Omental fat pad (tissue), 4 donors: ENCODE results near the gene SIGLEC10. TPM values are rescaled to one million over a fixed set of nuclear protein-coding genes. Genes with fewer than 3 reads are reported as not detected.
"Not testable (repeated sequence)": the region's sequence is repeated elsewhere in the genome, so short reads cannot be mapped to it uniquely, and the experiment has no call there.

Experiments
- ATAC-seq: fragments of 150-250 bp; one replicate; pipeline ENCODE4 v1.9.1; 2016; ENCODE audit warnings: mild to moderate bottlenecking, moderate library complexity; ENCODE audit not compliant: low FRiP score
- DNase-seq: peaks from one replicate; pipeline ENCODE4 v3.0.0-alpha.2; 2019; ENCODE audit warnings: low spot score
- total RNA-seq, 4 donors: library from RNA; depleted of rRNA; stranded (reverse); fragments of >200 nt; gene quantifications; one replicate each; pipeline ENCODE4 v1.1.0, GENCODE V29; 2016
- TF ChIP-seq, protein P1 (sequence below), 3 donors: fragments of 450-650 bp; IDR thresholded peaks; one replicate each; pipeline ENCODE4 v1.5.1; 2016 to 2017; ENCODE audit warnings: antibody characterized with exemption in 3 of 3, mild to moderate bottlenecking in 3 of 3, moderate library complexity in 2 of 3

SIGLEC10 gene
- total RNA-seq, 4 donors from 2014 or later: 1.1 to 3.9 (median 2.8) TPM

DNA sequence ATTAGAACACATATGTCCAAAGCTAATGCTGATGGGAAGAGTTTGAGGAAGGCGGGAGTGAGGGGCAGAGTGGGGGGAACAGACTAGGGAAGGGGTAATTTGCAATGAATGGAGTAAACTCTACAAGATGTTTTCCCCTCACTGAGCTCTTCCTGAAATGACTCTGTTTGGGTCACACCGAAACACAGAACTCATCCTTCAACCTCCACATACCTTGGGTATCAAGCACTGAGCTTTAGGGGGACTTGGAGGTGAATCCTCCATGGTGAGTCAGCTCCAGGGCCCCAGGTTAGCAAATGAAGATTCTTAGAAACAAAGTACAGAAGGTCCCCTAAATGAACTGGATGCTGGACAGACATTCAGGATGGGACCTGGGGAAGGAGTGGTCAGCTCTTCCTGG is 1.3 kb upstream of the SIGLEC10 start:
- ATAC-seq: no peak
- DNase-seq: no peak
- TF ChIP-seq, protein P1, sequence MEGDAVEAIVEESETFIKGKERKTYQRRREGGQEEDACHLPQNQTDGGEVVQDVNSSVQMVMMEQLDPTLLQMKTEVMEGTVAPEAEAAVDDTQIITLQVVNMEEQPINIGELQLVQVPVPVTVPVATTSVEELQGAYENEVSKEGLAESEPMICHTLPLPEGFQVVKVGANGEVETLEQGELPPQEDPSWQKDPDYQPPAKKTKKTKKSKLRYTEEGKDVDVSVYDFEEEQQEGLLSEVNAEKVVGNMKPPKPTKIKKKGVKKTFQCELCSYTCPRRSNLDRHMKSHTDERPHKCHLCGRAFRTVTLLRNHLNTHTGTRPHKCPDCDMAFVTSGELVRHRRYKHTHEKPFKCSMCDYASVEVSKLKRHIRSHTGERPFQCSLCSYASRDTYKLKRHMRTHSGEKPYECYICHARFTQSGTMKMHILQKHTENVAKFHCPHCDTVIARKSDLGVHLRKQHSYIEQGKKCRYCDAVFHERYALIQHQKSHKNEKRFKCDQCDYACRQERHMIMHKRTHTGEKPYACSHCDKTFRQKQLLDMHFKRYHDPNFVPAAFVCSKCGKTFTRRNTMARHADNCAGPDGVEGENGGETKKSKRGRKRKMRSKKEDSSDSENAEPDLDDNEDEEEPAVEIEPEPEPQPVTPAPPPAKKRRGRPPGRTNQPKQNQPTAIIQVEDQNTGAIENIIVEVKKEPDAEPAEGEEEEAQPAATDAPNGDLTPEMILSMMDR (IDR thresholded peaks at IDR 0.05): no peak

DNA sequence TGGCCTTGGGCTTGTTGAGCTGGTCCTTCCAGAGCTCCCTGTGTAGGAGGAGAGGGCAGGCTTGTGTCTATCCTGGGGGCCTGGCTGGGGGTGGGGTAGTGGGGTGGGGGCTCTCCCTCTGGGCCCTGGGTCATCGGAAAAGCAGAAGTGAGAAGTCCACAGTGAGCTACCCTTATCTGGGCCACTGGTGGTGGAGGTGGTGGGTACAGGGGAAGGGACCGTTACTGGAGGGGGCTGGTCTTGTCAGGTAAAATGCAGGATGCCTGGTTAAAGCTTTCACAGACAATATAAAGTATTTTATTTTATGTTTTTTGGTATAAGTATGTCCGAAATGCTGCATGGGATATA is 342 bp upstream of the SIGLEC10 start:
- DNase-seq (no peak), ATAC-seq (no peak)
- TF ChIP-seq, protein P1 (IDR thresholded peaks at IDR 0.05): no peak

DNA sequence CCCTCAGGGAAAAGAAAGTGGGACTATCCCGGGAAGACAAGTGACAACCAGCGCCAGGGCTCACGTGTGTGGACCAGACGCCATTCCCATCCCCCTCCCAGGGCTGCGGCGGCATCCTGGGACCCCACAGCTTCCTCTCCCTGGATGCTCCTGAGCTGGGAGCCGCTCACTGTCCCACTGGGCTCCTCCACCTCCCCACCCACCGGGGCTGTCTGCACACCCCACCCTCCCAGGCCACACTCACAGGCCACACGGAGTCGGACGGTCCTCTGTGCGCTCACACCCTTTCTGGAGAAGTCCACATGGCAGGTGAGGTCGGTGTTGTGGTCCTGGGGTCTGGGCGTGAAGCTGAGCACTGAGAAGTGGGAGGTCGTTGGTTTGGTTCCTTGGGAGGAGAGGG is 1.0 kb downstream of the SIGLEC10 start:
- not testable (repeated sequence) for DNase-seq, ATAC-seq

DNA sequence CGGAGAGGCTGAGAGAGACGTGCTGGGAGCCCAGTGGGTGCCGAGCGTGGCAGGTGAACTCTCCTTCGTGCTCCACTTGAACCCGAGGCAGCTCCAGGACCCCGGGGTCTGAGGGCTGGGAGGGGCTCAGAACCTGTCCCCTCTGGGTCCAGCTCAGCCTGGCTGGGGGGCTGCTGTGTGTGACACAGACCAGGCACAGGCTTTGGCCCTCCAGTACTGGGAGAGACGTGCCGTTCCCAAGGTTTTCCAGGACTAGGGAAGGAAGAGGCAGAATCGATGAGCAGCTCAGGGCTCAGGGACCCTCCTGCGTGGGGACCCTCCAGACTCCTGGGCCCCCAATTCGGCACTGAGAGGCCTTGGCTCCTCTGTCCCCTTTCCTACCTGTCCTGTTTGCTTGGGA is 2.3 kb downstream of the SIGLEC10 start:
- DNase-seq (no peak), ATAC-seq (no peak)
- TF ChIP-seq, protein P1 (IDR thresholded peaks at IDR 0.05): no peak

DNA sequence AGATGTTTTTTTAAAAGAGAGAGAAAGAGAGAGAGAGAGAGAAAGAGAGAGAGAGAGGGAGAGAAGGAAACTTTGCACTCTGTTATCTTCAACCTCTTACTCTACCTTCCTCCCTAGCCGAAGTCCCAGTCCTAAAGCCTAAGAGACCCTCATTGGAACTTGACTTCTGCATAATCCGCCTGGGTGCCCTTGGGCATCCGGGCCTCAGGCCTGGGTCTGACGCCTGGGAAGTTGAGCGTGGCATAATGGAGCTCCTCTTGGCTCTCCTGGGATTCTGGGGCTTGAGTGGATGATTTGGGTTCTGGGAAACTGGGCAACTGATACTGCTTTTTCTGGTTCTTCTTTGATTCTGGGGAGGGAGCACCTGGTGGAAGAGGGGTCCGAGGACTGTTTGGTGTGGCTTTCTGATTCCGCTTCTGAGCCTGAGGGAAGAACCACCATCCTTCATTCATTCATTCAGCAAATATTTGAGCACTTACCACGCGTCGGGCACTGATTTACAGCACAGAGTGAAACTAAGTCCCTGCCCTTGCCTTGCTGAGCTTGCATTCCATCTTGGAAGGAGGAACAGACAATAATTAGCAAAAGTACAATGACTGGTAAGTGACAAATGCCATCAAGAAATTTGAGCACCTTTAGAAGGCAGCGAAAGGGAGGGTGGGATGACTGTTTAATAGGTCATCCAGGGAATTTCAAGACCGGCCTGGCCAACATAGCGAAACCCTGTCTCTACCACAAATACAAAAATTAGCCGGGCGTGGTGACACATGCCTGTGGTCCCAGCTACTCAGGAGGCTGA is 6.3 kb downstream of the SIGLEC10 start:
- ATAC-seq (no peak), DNase-seq (no peak)
- TF ChIP-seq, protein P1 (IDR thresholded peaks at IDR 0.05): no peak

DNA sequence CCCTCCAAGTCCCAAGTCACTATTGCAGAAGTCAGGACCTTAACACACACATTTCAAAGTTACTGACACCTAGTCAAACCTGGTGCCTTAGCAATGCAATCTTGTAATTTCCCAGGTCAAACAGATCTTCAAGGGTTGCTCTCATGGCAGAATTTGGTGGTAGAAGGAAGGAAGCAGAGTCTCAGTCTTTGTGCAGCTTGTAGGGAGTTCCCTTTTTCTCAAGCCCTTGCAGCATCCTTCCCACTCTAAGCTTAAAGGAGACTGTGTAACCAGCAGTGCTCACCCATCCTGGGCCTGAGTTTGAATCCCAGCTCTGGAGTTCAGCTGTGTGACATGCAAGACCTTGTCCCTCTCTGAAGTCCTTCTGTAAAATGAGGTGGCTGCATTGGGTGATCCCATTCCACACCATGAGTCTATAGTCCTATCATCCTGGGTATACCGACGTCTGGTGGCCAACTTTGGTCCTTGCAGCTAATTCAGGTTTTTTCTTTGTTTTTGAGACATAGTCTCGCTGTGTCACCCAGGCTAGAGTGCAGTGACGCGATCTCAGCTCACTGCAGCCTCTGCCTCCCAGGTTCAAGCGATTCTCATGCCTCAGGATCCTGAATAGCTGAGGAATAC is 9.8 kb downstream of the SIGLEC10 start:
- DNase-seq (no peak), ATAC-seq (no peak)
- TF ChIP-seq, protein P1 (IDR thresholded peaks at IDR 0.05): no peak

DNA sequence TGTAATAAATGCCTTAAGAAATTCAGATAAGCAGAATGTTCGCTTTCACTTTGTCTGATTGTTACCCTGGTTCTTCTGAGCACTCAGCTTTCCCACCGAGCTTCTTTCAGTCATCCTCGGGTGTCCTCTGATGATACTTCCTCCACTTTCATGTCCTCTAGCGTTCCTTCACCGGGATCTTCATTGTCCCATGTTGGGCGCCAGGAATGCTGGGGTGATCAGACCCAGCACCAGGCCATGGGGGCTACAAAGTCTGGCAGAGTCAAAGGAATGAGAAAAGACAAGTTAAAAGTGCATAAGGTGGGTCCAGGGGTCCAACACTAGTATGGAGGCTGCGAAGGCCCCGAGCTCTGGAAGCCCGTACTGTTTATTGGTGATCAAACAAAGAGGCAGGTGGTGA is 15.3 kb downstream of the SIGLEC10 start:
- DNase-seq (no peak), ATAC-seq (no peak)
- TF ChIP-seq, protein P1 (IDR thresholded peaks at IDR 0.05): no peak

DNA sequence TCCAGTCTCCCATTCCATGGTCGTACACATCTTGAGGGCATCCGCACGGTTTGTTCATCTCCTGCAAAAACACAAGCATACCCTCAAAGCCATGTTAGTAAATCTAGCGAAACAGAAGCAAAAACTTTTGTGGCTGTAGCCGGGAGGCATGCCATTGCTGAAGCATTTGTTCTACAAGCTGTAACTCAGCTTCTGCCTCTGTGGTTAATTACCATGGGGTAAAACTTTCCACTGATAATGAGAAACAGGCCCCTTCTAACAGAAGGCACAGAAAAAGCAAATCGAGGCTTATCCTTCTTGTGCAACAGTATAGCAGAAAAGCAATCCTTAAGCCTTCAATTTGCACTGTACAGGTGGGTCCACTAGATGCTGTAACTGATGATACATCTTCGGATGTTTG is 17.5 kb downstream of the SIGLEC10 start:
- ATAC-seq, DNase-seq: not testable (repeated sequence)
